HEK293 (cell line): Measurements from ENCODE around the gene DNHD1.

ENCODE experiments used
- CTCF ChIA-PET: fragments of 350-600 bp; formaldehyde crosslinking; extraction: SDS; loops from one replicate; lab custom pipeline; 2021; ENCODE audit warnings: antibody characterized with exemption; lab: Yijun Ruan, JAX
- POLR2A ChIA-PET: fragments of 300-600 bp; formaldehyde crosslinking; extraction: SDS; loops from one replicate; lab custom pipeline; 2020; ENCODE audit warnings: antibody characterized with exemption, inconsistent platforms; lab: Yijun Ruan, JAX
- H3K27ac ChIP-seq: fragments of 200-500 bp; sonication (Bioruptor generic); 2 replicates; pipeline ENCODE4 v1.5.1; 2014; ENCODE audit warnings: low read depth, low read length, control low read depth, inconsistent platforms; ENCODE audit errors: extremely low read depth
- H3K36me3 ChIP-seq, 2 experiments: fragments of 200-500 bp in 1 of 2; sonication (Bioruptor generic) in 1 of 2; 1 replicate in 1 of 2; 2 replicates in 1 of 2; pipeline ENCODE4 v1.5.1; 2014 to 2017; ENCODE audit warnings: inconsistent platforms in 2 of 2, low read length in 2 of 2; ENCODE audit not compliant: control insufficient read depth in 2 of 2, insufficient read depth in 1 of 2
- H3K4me1 ChIP-seq: fragments of 200-500 bp; sonication (Bioruptor generic); 2 replicates; pipeline ENCODE4 v1.5.1; 2014; ENCODE audit warnings: mild to moderate bottlenecking, low read length, inconsistent platforms; ENCODE audit not compliant: control insufficient read depth, insufficient read depth
- H3K4me3 ChIP-seq: 2 replicates; pipeline ENCODE4 v1.5.1; 2011; ENCODE audit warnings: low read depth, mild to moderate bottlenecking, control low read depth, low read length, moderate library complexity
- H3K9me3 ChIP-seq: fragments of 200-500 bp; sonication (Bioruptor generic); 2 replicates; pipeline ENCODE4 v1.5.1; 2014; ENCODE audit warnings: low read depth, low read length, inconsistent platforms; ENCODE audit not compliant: control insufficient read depth, insufficient read depth
- BCL11A ChIP-seq: fragments of 450-650 bp; formaldehyde crosslinking; IDR thresholded peaks from 2 replicates; pipeline ENCODE4 v1.5.1; 2016; ENCODE audit warnings: low read depth, missing biosample characterization, missing genetic modification characterization
- FEZF1 ChIP-seq: fragments of 450-650 bp; formaldehyde crosslinking; IDR thresholded peaks from 2 replicates; pipeline ENCODE4 v1.5.1; 2016; ENCODE audit warnings: missing biosample characterization, missing genetic modification characterization
- KLF7 ChIP-seq: fragments of 450-650 bp; formaldehyde crosslinking; IDR thresholded peaks from 2 replicates; pipeline ENCODE4 v1.5.1; 2016; ENCODE audit warnings: missing biosample characterization, missing genetic modification characterization, borderline replicate concordance
- OVOL3 ChIP-seq: fragments of 450-650 bp; formaldehyde crosslinking; IDR thresholded peaks from 2 replicates; pipeline ENCODE4 v1.5.1; 2016; ENCODE audit warnings: missing biosample characterization, missing genetic modification characterization
- SCRT1 ChIP-seq: fragments of 450-650 bp; formaldehyde crosslinking; IDR thresholded peaks from 2 replicates; pipeline ENCODE4 v1.5.1; 2016; ENCODE audit warnings: missing biosample characterization, missing genetic modification characterization, borderline replicate concordance
- YY2 ChIP-seq: fragments of 450-650 bp; formaldehyde crosslinking; IDR thresholded peaks from 2 replicates; pipeline ENCODE4 v1.5.1; 2016; ENCODE audit warnings: missing biosample characterization, missing genetic modification characterization
- ZFP41 ChIP-seq: fragments of 450-650 bp; formaldehyde crosslinking; IDR thresholded peaks from 2 replicates; pipeline ENCODE4 v1.5.1; 2016; ENCODE audit warnings: missing biosample characterization, missing genetic modification characterization, borderline replicate concordance
- ZIC2 ChIP-seq: fragments of 450-650 bp; formaldehyde crosslinking; IDR thresholded peaks from 2 replicates; pipeline ENCODE4 v1.5.1; 2016; ENCODE audit warnings: missing biosample characterization, missing genetic modification characterization
- ZNF223 ChIP-seq: fragments of 450-650 bp; formaldehyde crosslinking; IDR thresholded peaks from 2 replicates; pipeline ENCODE4 v1.5.1; 2016; ENCODE audit warnings: missing biosample characterization, missing genetic modification characterization
- ZNF302 ChIP-seq: fragments of 450-650 bp; formaldehyde crosslinking; IDR thresholded peaks from 2 replicates; pipeline ENCODE4 v1.5.1; 2016; ENCODE audit warnings: missing biosample characterization, missing genetic modification characterization, low read depth
- ZNF341 ChIP-seq: fragments of 450-650 bp; formaldehyde crosslinking; IDR thresholded peaks from 2 replicates; pipeline ENCODE4; 2016; ENCODE audit warnings: low read depth, missing biosample characterization, missing genetic modification characterization
- ZNF426 ChIP-seq: fragments of 450-650 bp; formaldehyde crosslinking; IDR thresholded peaks from 2 replicates; pipeline ENCODE4 v1.5.1; 2017; ENCODE audit warnings: missing biosample characterization, missing genetic modification characterization, mild to moderate bottlenecking, inconsistent platforms, moderate library complexity
- ZNF529 ChIP-seq: fragments of 450-650 bp; formaldehyde crosslinking; IDR thresholded peaks from 2 replicates; pipeline ENCODE4 v1.5.1; 2017; ENCODE audit warnings: missing genetic modification characterization, missing biosample characterization; ENCODE audit not compliant: insufficient replicate concordance
- ZNF544 ChIP-seq: fragments of 450-650 bp; formaldehyde crosslinking; IDR thresholded peaks from 2 replicates; pipeline ENCODE4 v1.5.0; 2017; ENCODE audit warnings: missing biosample characterization, missing genetic modification characterization
- ZNF549 ChIP-seq: fragments of 450-650 bp; IDR thresholded peaks from 2 replicates; pipeline ENCODE4 v1.5.1; 2018; ENCODE audit warnings: missing biosample characterization, missing genetic modification characterization, mild to moderate bottlenecking, inconsistent platforms, moderate library complexity
- ZNF585B ChIP-seq: fragments of 450-650 bp; formaldehyde crosslinking; IDR thresholded peaks from 2 replicates; pipeline ENCODE4 v1.5.1; 2016; ENCODE audit warnings: missing biosample characterization, missing genetic modification characterization
- ZNF664 ChIP-seq: fragments of 450-650 bp; formaldehyde crosslinking; IDR thresholded peaks from 2 replicates; pipeline ENCODE4 v1.5.1; 2016; ENCODE audit warnings: missing biosample characterization, missing genetic modification characterization
- ZNF670 ChIP-seq: fragments of 450-650 bp; formaldehyde crosslinking; IDR thresholded peaks from 2 replicates; pipeline ENCODE4 v1.5.1; 2016; ENCODE audit warnings: missing biosample characterization, missing genetic modification characterization, low read depth
- ZNF768 ChIP-seq: fragments of 450-650 bp; formaldehyde crosslinking; IDR thresholded peaks from 2 replicates; pipeline ENCODE4 v1.5.1; 2018; ENCODE audit warnings: missing biosample characterization, mild to moderate bottlenecking, missing genetic modification characterization
- ZNF791 ChIP-seq: fragments of 450-650 bp; formaldehyde crosslinking; IDR thresholded peaks from 2 replicates; pipeline ENCODE4 v1.5.1; 2016; ENCODE audit warnings: missing biosample characterization, missing genetic modification characterization
- ZNF830 ChIP-seq: fragments of 450-650 bp; IDR thresholded peaks from 2 replicates; pipeline ENCODE4 v1.5.0; 2018; ENCODE audit warnings: missing biosample characterization, missing genetic modification characterization, low read depth, mild to moderate bottlenecking, moderate library complexity
- TF ChIP-seq, protein P1 (sequence below): fragments of 450-650 bp; formaldehyde crosslinking; IDR thresholded peaks from 2 replicates; pipeline ENCODE4 v1.5.1; 2017; ENCODE audit warnings: missing biosample characterization, missing genetic modification characterization
- TF ChIP-seq, protein P2 (sequence below): fragments of 450-650 bp; formaldehyde crosslinking; IDR thresholded peaks from 2 replicates; pipeline ENCODE4 v1.5.1; 2016; ENCODE audit warnings: missing biosample characterization, missing genetic modification characterization

Gene DNHD1

DNA sequence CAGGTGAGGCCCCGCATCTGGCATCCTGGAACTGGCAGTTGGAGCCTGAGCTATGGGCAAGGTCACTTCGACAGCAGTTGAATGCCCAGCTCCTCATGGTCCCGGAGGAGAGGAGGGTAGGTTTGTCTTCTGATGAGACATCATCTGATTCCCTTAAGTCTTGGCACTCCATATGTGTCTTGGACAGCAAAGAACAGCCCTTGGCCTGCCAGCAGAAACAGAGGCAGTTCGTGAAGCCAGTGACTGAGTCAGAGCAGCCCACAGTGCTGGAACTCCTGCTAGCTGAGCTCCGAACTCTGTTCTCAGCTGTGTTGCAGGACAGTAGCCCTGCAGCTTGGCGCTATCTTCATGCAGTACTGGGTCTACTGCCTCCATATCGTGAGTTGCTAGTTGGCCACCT lies 1.0 kb downstream of the DNHD1 start:
- no peaks in the 10 kb centered on the region for H3K4me1 ChIP-seq
- H3K36me3 ChIP-seq = peaks cover 0 to 42% of the 10 kb centered on the region in 2 experiments; a peak in 1 of 3 replicates
- H3K9me3 ChIP-seq = no peaks in the 10 kb centered on the region
- ChIA-PET POLR2A (interaction anchor here (1.0 kb wide), 1 partner anchor 17 kb away, joined by 3 read pairs; the partner anchor contains the start of genes ARFIP2 and TIMM10B), CTCF (interaction anchor here (1.9 to 2.2 kb wide), 2 partner anchors 10 to 119 kb away, joined by 8 to 10 read pairs; no protein-coding TSS in a partner anchor)
- H3K27ac ChIP-seq = no peak overlapping the region
- no peak overlapping the region for H3K4me3 ChIP-seq
- TF ChIP-seq ZNF768 (tag by site-specific recombination) = no peak
- no peak for TF ChIP-seq FEZF1 (tag by site-specific recombination)
- TF ChIP-seq KLF7 (tag by site-specific recombination) = no peak
- TF ChIP-seq, protein P1, sequence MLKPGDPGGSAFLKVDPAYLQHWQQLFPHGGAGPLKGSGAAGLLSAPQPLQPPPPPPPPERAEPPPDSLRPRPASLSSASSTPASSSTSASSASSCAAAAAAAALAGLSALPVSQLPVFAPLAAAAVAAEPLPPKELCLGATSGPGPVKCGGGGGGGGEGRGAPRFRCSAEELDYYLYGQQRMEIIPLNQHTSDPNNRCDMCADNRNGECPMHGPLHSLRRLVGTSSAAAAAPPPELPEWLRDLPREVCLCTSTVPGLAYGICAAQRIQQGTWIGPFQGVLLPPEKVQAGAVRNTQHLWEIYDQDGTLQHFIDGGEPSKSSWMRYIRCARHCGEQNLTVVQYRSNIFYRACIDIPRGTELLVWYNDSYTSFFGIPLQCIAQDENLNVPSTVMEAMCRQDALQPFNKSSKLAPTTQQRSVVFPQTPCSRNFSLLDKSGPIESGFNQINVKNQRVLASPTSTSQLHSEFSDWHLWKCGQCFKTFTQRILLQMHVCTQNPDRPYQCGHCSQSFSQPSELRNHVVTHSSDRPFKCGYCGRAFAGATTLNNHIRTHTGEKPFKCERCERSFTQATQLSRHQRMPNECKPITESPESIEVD (tag by site-specific recombination) = no peak
- no peak for TF ChIP-seq ZNF791
- TF ChIP-seq BCL11A = no peak
- no peak for TF ChIP-seq ZNF223 (tag by site-specific recombination)
- no peak for TF ChIP-seq ZNF549 (tag by site-specific recombination)
- no peak for TF ChIP-seq ZNF544 (tag by site-specific recombination)

DNA sequence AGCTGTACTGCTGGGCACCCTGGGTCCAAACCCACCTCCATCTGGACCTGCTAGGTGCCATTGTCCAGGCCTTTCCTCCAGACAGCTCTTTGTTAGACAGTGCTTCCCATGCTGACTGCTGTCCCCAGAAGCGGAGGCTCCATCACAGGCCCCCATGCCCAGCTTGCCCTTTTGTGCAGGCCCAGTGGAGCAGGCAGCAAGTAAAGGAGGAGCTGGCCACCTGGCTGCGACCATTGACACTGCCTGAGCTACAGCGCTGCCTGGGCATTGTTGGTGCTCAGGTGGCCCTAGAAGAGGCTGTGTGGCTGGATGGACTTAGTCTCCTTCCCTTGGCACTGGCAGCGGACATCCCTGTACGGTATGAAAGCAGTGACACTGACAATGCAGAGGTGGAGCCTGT lies 1.5 kb downstream of the DNHD1 start:
- CTCF ChIA-PET = interaction anchor here (1.9 to 2.2 kb wide), 2 partner anchors 9 to 120 kb away, joined by 8 to 10 read pairs; no protein-coding TSS in a partner anchor
- peaks cover 0 to 37% of the 10 kb centered on the region in 2 experiments; a peak in 1 of 3 replicates for H3K36me3 ChIP-seq
- H3K9me3 ChIP-seq = no peaks in the 10 kb centered on the region
- POLR2A ChIA-PET = no interaction called here
- TF ChIP-seq ZNF426 = no peak
- H3K4me3 ChIP-seq = no peak overlapping the region
- no peak overlapping the region for H3K27ac ChIP-seq
- H3K4me1 ChIP-seq = no peaks in the 10 kb centered on the region

DNA sequence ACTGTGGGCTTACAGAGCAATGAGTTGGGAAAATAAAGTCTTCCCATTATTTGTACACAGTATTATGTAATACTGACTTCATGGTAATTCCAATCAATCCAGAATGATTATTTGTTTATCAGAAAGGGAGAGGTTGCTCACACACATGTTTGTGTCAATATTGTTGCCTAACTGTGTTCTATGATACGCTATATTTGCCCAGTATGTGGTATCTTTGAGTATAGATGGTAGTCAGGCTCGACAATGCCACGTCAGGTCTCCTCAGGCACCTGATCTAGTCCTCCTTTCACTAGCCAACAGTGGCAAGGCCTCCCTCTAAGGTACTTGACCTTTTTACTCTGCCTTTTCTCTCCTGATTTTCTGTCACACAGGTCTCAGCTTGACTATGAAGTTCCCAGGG lies 5.3 kb downstream of the DNHD1 start:
- Histone ChIP-seq H3K27ac (no peak overlapping the region), H3K4me1 (no peaks in the 10 kb centered on the region), H3K4me3 (no peak overlapping the region), H3K9me3 (no peaks in the 10 kb centered on the region), H3K36me3 (peaks cover 0 to 24% of the 10 kb centered on the region in 2 experiments; a peak in 1 of 3 replicates)
- CTCF ChIA-PET = no interaction called here
- TF ChIP-seq ZFP41 (no peak), ZNF830 (tag by site-specific recombination) (no peak), ZNF585B (tag by site-specific recombination) (no peak), ZIC2 (tag by site-specific recombination) (no peak), ZNF529 (tag by site-specific recombination) (no peak), ZNF302 (no peak), SCRT1 (tag by site-specific recombination) (no peak), YY2 (tag by site-specific recombination) (no peak), ZNF341 (no peak), ZNF670 (tag by site-specific recombination) (no peak), OVOL3 (no peak), ZNF664 (tag by site-specific recombination) (no peak)
- TF ChIP-seq, protein P2, sequence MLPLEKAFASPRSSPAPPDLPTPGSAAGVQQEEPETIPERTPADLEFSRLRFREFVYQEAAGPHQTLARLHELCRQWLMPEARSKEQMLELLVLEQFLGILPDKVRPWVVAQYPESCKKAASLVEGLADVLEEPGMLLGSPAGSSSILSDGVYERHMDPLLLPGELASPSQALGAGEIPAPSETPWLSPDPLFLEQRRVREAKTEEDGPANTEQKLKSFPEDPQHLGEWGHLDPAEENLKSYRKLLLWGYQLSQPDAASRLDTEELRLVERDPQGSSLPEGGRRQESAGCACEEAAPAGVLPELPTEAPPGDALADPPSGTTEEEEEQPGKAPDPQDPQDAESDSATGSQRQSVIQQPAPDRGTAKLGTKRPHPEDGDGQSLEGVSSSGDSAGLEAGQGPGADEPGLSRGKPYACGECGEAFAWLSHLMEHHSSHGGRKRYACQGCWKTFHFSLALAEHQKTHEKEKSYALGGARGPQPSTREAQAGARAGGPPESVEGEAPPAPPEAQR (tag by site-specific recombination) = no peak
- POLR2A ChIA-PET = no interaction called here
